Stimulated activated naive CD8-positive, alpha-beta T cell treated with anti-CD3 and anti-CD28 coated beads, Interleukin-15, amount 100 ng/mL, for 72 hours (primary cell): ENCODE results near the gene PFN1.
A peak's percentile ranks its signal among the peaks of the same experiment; 100 is the strongest.

Source experiments
- ATAC-seq: fragments of 150-1000 bp; cut with Tn5 transposase; 2 replicates; pipeline ENCODE4 v1.10.0; 2021; ENCODE audit warnings: mild to moderate bottlenecking, moderate library complexity
- DNase-seq, 2 donors: peaks; one replicate each; pipeline ENCODE4 v3.0.0; 2021 to 2022
- H3K27ac Mint-ChIP-seq, 2 donors: one replicate each; pipeline ENCODE4 v1.8.0; 2022; ENCODE audit warnings: mild to moderate bottlenecking in 2 of 2, mixed read lengths in 2 of 2, moderate library complexity in 2 of 2
- H3K27me3 Mint-ChIP-seq: one replicate; pipeline ENCODE4 v1.8.0; 2022; ENCODE audit warnings: mixed read lengths
- H3K4me1 Mint-ChIP-seq: one replicate; pipeline ENCODE4 v1.8.0; 2022; ENCODE audit warnings: mild to moderate bottlenecking, mixed read lengths
- H3K4me3 Mint-ChIP-seq, 2 donors: one replicate each; pipeline ENCODE4 v1.8.0; 2022; ENCODE audit warnings: mild to moderate bottlenecking in 2 of 2, mixed read lengths in 2 of 2, moderate library complexity in 1 of 2
- H3K9me3 Mint-ChIP-seq, 2 donors: one replicate each; pipeline ENCODE4 v1.8.0; 2022; ENCODE audit warnings: mixed read lengths in 2 of 2

PFN1 gene

DNA sequence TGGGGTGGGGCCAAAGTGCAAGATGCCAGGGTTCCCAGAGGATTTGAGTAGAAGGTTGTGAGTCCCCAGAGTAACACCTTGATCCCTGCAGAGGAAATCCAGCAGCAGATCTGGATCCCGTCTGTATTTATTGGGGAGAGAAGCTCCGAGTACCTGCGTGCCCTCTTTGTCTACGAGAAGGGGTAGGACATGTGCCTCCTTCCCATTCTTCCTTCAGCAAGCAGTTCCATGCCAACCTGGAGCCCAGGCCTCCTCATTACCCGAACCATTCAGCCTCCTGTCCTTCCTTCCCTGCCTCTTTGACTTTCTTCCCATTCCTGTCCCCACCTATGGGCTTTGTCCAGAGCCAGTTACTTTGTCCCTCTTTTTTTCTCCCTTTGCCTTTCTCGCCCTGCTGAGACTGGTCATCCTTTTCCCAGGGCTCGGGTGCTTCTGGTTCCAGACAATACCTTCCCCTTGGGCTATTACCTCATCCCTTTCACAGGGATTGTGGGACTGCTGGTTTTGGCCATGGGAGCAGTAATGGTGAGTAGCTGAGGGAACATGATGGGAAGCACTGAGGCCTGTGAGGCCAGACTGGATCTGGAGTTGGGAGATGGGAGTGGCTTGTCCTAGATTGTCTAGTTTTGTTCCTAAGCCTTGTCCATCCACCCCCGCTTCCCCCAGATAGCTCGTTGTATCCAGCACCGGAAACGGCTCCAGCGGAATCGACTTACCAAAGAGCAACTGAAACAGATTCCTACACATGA lies 5.4 kb downstream of the PFN1 start:
- Mint-ChIP-seq H3K9me3 (no peaks in the 10 kb centered on the region), H3K4me3 (peak overlapping the region; percentile 93 to 94), H3K27ac (peak overlapping the region; percentile 77 to 99), H3K27me3 (no peaks in the 10 kb centered on the region), H3K4me1 (peaks cover 62% of the 10 kb centered on the region)
- DNase-seq (no peak), ATAC-seq (no peak)

DNA sequence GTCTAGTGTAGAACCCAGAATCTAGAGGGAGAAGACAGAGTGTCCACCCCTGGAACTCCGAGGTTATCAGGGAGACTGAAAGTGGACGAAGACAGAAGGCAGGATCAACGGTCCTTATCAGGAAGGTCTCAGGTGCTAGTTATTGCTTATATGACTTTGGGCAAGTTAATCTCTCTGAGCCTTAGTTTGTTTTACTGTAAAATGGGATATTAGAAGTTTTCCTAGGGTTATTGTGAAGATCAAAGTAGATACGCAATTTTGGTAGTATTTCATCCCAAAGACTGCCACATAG lies 7.1 kb downstream of the PFN1 start:
- H3K4me3 Mint-ChIP-seq = peak overlapping the region; percentile 93 to 94
- DNase-seq = no peak
- H3K27ac Mint-ChIP-seq = peak overlapping the region; percentile 98 to 99
- no peaks in the 10 kb centered on the region for H3K9me3 Mint-ChIP-seq
- ATAC-seq = no peak
- peaks cover 78% of the 10 kb centered on the region for H3K4me1 Mint-ChIP-seq
- H3K27me3 Mint-ChIP-seq = no peaks in the 10 kb centered on the region

DNA sequence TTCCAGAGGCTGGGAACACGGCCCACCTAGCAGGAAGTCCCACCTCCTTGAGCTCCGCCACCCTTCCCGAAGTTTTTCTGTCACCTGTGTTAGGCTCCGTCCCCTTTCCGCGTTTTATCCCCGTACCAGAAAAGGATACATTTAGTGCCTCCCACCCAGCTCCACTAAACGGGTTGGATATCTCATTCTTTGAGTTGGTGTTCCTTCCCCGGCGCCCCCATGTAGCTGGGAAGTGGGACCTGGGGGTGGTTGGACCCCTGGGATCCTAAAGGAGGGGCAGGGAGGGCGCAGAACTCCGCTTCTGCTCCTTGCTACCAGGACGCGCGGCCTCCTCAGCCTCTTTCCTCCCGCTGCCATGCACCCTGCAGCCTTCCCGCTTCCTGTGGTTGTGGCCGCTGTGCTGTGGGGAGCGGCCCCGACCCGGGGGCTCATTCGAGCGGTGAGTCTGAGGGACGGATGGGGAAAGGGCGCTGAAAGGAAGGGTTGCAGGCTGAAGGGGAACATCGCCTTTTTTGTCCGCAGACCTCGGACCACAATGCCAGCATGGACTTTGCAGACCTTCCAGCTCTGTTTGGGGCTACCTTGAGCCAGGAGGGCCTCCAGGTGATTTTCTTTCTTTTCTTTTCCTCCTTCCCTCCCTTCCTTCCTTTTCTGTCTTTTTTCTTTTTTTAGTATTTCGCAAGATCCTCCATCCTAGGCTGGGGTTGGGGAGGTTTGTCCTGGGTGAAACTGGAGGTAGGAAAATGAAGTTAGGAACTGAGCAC lies 7.6 kb downstream of the PFN1 start:
- peaks cover 81% of the 10 kb centered on the region for H3K4me1 Mint-ChIP-seq
- no peak for ATAC-seq
- peak overlapping the region; percentile 98 to 99 for H3K27ac Mint-ChIP-seq
- no peaks in the 10 kb centered on the region for H3K27me3 Mint-ChIP-seq
- peak overlapping the region; percentile 93 to 94 for H3K4me3 Mint-ChIP-seq
- no peaks in the 10 kb centered on the region for H3K9me3 Mint-ChIP-seq
- DNase-seq = peak in 1 of 2 donors; percentile 63

DNA sequence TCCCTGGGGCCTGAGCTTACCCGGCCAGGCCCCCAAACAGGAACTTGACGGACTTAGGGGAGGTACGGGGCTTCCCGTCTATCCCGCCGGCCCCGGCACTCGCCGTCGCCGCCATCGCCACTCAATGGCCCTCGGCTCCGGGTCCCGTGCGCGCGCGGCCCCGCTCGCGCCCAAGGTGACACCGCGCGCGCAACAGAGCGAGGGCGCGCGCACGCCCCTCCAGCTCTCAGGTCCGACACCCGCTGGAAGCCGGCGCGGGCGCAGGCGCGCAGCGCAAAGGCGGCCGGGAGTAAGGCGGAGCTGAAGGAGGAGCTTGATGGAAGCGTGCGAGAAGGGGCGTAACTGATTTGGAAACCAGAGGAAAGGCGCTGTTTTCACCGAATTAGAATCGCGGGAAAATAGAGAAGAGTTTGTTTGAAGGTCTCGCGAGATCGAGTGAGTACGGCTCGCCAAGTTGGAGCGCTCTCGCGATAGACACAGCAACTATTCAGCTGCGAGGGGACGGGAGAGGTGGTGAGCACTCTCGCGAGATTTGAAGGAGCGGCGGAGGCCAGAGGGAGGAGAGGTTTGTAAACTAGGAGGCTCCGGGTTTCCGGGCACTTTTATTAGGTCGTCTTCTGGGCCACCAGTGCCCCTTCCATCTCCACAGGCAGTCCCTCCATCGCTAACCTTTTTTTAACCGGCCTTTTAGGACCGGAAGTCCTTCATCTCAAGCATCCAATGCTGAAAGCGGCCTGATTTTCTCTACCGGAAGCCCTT lies 8.4 kb downstream of the PFN1 start, which contains the start of the genes RNF167 and SLC25A11:
Gene RNF167, plus strand, starts transcription at position 473 of the 759 bp plus-strand sequence. CDS start 642 bp downstream, outside the sequence.
Gene SLC25A11, minus strand, starts transcription at position 251 of the 759 bp plus-strand sequence. Its CDS starts 136 bp downstream, at position 115.
- H3K27ac Mint-ChIP-seq = peak within 1 kb of the TSS; percentile 98 to 99
- ATAC-seq (peak; percentile 84), DNase-seq (peak; percentile 96 to 99)
- H3K4me1 Mint-ChIP-seq = peaks cover 76% of the 10 kb centered on the region
- no peaks in the 10 kb centered on the region for H3K27me3 Mint-ChIP-seq
- H3K9me3 Mint-ChIP-seq = no peaks in the 10 kb centered on the region
- H3K4me3 Mint-ChIP-seq = peak within 1 kb of the TSS; percentile 93 to 94

DNA sequence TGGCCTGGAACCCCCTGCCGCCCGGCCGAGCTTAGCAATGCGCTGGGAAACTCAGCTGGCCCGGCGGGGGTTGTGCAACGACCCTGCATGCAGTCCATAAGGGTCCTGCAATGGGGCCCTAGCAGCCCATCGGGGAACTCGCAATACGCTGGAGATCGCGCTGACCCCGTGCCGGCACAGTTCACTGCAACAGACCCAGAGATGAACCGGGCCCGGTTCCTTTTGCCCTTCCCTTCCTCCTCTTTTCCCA lies 8.9 kb downstream of the PFN1 start:
- Mint-ChIP-seq H3K9me3 (no peaks in the 10 kb centered on the region), H3K27ac (peak overlapping the region; percentile 57 to 99), H3K27me3 (peaks cover 2% of the 10 kb centered on the region), H3K4me1 (peaks cover 76% of the 10 kb centered on the region), H3K4me3 (peak overlapping the region; percentile 93 to 94)
- DNase-seq = no peak
- peak; percentile 2 for ATAC-seq

DNA sequence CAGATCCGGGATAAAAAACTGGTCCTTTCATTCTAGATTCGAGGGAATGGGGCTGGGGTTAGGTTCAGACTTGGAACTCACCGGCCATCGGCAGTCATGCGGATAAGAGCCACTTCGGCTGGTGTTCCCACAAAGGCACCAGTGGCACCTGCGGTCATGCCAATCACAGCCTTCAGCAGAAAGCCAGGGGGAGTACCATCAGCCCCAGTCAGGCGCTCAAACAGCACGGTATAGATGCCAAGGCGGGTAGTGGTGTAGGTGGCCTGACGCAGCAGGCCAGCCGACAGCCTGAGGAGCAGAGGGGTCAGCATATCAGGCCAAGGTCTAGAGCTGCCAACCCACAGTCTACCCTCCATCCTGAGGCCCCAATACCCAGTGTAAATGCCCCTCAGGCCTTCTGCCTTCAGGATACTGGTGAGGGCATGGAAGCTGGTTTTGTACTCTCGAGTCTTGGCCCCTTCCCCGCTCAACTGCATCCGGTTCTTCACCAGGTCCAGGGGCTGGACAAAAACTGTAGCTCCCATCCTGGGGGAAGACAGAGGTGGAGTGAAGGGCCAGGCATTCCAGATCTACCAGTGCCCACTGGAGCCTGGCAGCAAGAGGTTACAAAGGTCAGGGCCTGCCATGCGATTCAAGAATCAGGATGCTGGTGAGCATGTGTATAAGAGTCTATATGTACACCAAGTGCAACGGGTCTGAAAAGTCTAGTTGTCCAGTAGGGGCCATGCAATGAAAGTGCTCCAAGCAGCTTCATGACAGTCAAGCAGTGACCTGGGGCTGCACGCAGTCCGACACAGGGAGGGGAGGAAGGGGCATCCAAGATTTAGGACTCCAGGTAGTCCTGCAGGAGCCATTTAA lies 9.4 kb downstream of the PFN1 start:
- ATAC-seq (no peak), DNase-seq (no peak)
- Mint-ChIP-seq H3K4me3 (peak overlapping the region; percentile 93 to 94), H3K4me1 (peaks cover 76% of the 10 kb centered on the region), H3K9me3 (no peaks in the 10 kb centered on the region), H3K27ac (peak overlapping the region; percentile 85 to 99), H3K27me3 (peaks cover 7% of the 10 kb centered on the region)

DNA sequence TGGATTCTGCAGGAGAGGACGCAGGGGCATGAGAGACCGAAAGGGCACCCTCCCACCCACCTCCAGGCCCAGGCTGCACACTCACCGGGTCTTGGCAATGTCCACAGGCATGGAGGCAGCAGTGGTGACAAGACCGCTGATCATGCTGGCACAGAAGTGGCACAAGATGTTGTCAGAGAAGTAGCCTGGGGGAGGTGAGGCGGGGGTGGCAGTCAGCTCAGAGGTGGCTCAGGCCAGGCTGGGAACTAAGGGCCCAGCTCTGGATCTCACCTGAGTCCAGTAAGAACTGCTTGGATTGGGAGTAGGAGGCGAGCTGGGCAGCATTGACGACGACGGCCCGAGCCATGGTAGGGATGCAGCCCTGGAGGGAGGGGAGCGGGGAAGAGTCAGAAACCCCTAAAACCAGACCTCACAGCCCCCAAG lies 10.2 kb downstream of the PFN1 start:
- DNase-seq = no peak
- no peak for ATAC-seq
- Mint-ChIP-seq H3K27ac (peak overlapping the region; percentile 10 to 63), H3K4me3 (peak overlapping the region; percentile 93 to 94), H3K9me3 (no peaks in the 10 kb centered on the region), H3K27me3 (peaks cover 16% of the 10 kb centered on the region), H3K4me1 (peaks cover 76% of the 10 kb centered on the region)

DNA sequence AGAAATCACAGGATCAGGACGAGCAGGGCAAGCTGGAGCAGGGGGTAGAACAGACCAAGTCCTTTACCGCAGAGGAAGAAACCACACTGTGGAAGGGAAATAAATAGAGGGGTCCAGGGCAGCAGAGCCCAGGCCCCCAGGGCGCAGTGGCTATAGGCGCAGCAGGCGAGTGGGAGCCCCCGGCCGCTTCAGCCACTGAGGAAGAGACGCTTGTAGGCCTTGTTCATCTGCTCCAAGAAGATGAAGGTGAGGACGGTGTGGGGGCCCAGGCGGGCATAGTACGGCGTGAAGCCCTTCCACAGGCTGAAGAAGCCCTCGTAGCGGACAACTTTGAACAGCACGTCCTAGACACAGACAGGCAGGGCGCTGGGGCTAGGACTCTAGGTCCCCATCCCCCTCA lies 10.8 kb downstream of the PFN1 start:
- Mint-ChIP-seq H3K4me1 (peaks cover 76% of the 10 kb centered on the region), H3K4me3 (peak overlapping the region in 1 of 2 donors; percentile 94), H3K27me3 (peaks cover 20% of the 10 kb centered on the region), H3K27ac (peak overlapping the region in 1 of 2 donors; percentile 85), H3K9me3 (no peaks in the 10 kb centered on the region)
- ATAC-seq = no peak
- DNase-seq = no peak

DNA sequence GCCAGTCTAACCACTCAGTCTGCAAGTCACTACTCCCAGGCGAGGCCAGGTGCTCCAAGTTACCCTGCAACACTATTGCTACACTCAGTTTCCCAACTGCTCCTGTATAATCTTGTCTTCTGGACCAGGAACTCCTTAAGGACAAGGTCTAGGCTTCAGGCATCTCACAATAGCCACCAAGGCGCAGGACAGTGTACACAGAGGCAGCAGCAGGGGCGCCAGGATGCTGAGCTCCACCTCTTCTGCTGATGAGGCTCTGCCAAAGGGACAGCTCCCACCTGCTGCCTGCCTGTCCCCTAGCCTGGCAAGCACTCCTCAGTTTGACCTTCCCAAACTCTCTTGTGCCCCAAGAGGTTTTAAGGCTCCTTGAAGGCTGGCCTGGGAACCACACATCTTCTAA lies 11.9 kb downstream of the PFN1 start:
- H3K4me3 Mint-ChIP-seq = no peak overlapping the region
- no peak overlapping the region for H3K27ac Mint-ChIP-seq

DNA sequence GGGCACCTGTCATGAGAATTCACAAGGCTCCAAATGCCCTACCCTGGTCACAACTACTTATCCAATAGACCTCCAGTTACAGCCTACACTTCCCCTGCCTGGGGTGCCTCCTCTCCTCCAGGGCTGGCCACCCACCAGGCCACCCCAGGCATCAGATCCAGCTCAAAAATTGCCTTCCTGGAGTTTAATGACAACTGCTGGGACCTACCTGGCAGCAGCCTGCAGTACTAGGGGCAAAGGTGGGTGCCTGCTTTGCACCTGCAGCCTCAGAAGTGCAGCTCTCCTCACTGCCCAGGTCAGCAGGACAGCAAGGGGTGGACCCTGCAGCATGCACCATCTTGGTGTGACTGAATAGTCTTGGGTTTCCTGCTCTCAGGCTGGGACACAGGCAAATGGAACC lies 12.7 kb downstream of the PFN1 start:
- Mint-ChIP-seq H3K27ac (peak overlapping the region in 1 of 2 donors; percentile 31), H3K27me3 (peaks cover 20% of the 10 kb centered on the region), H3K9me3 (no peaks in the 10 kb centered on the region), H3K4me1 (peaks cover 70% of the 10 kb centered on the region), H3K4me3 (no peak overlapping the region)
- DNase-seq = no peak
- no peak for ATAC-seq

More for the DNA sequence above, 11.9 kb downstream of the PFN1 start:
- no peak for ATAC-seq
- DNase-seq = no peak
- H3K4me1 Mint-ChIP-seq = peaks cover 73% of the 10 kb centered on the region
- H3K9me3 Mint-ChIP-seq = no peaks in the 10 kb centered on the region
- peaks cover 20% of the 10 kb centered on the region for H3K27me3 Mint-ChIP-seq

DNA sequence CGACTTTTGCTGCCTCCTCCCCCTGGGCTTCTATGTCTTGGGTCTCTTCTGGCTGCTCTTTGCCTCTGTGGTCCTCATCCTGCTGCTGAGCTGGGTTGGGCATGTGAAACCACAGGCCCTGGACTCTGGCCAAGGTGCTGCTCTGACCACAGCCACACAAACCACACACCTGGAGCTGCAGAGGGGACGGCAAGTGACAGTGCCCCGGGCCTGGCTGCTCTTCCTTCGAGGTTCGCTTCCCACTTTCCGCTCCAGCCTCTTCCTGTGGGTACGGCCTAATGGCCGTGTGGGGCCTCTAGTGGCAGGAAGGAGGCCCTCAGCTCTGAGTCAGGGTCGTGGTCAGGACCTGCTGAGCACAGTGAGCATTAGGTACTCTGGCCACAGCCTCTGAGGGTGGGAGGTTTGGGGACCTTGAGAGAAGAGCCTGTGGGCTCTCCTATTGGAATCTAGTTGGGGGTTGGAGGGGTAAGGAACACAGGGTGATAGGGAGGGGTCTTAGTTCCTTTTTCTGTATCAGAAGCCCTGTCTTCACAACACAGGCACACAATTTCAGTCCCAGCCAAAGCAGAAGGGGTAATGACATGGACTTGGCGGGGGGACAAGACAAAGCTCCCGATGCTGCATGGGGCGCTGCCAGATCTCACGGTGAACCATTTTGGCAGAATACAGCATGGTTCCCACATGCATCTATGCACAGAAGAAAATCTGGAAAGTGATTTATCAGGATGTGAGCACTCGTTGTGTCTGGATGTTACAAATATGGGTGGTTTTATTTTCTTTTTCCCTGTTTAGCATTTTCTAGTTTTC lies 14.0 kb downstream of the PFN1 start:
- DNase-seq (peak in 1 of 2 donors; percentile 31), ATAC-seq (peak; percentile 77)
- Mint-ChIP-seq H3K27me3 (peaks cover 20% of the 10 kb centered on the region), H3K9me3 (no peaks in the 10 kb centered on the region), H3K4me3 (peak overlapping the region; percentile 20 to 54), H3K27ac (peak overlapping the region in 1 of 2 donors; percentile 46), H3K4me1 (peaks cover 70% of the 10 kb centered on the region)

DNA sequence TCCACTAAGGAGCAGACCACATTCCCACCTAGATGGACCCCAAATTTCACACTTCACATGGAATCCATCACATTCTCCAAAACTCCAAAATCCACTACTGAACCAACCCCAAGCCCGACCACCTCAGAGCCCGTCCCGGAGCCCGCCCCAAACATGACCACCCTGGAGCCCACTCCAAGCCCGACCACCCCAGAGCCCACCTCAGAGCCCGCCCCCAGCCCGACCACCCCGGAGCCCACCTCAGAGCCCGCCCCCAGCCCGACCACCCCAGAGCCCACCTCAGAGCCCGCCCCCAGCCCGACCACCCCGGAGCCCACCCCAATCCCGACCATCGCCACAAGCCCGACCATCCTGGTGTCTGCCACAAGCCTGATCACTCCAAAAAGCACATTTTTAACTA lies 14.7 kb downstream of the PFN1 start:
- H3K4me1 Mint-ChIP-seq = peaks cover 64% of the 10 kb centered on the region
- DNase-seq (no peak), ATAC-seq (peak; percentile 10)
- peaks cover 20% of the 10 kb centered on the region for H3K27me3 Mint-ChIP-seq
- peak overlapping the region in 1 of 2 donors; percentile 54 for H3K4me3 Mint-ChIP-seq
- H3K27ac Mint-ChIP-seq = peak overlapping the region in 1 of 2 donors; percentile 60
- no peaks in the 10 kb centered on the region for H3K9me3 Mint-ChIP-seq

DNA sequence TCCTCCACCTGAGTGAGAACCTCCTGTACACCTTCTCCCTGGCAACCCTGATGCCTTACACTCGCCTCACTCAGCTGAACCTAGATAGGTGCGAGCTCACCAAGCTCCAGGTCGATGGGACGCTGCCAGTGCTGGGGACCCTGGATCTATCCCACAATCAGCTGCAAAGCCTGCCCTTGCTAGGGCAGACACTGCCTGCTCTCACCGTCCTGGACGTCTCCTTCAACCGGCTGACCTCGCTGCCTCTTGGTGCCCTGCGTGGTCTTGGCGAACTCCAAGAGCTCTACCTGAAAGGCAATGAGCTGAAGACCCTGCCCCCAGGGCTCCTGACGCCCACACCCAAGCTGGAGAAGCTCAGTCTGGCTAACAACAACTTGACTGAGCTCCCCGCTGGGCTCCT lies 15.6 kb downstream of the PFN1 start:
- peaks cover 20% of the 10 kb centered on the region for H3K27me3 Mint-ChIP-seq
- no peak for ATAC-seq
- H3K4me3 Mint-ChIP-seq = no peak overlapping the region
- H3K27ac Mint-ChIP-seq = no peak overlapping the region
- DNase-seq = no peak
- no peaks in the 10 kb centered on the region for H3K9me3 Mint-ChIP-seq
- H3K4me1 Mint-ChIP-seq = peaks cover 55% of the 10 kb centered on the region

DNA sequence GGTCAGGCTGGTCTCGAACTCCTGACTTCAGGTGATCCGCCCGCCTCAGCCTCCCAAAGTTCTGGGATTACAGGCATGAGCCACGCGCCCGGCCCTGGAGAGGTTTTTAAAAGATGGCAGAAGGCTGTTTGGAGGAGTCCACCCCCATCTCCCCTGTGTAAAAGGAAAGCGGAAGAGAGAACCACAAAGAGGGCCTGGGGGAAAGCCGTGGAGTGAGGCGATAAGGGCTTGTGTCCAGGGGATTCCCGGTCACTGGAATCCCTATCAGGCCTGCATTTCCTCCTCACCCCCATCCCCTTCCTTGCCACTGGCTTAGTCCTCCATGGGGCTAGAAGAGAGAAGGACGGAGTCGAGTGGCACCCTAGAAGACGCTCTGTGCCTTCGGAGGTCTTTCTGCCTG lies 16.4 kb downstream of the PFN1 start, which contains the start of gene GP1BA:
Gene GP1BA, plus strand, starts transcription at position 315 of the 400 bp plus-strand sequence. CDS start 328 bp downstream, outside the sequence.
- DNase-seq (no peak), ATAC-seq (no peak)
- no peak within 1 kb of the TSS for H3K4me3 Mint-ChIP-seq
- peaks cover 20% of the 10 kb centered on the region for H3K27me3 Mint-ChIP-seq
- no peaks in the 10 kb centered on the region for H3K9me3 Mint-ChIP-seq
- peaks cover 47% of the 10 kb centered on the region for H3K4me1 Mint-ChIP-seq
- peak within 1 kb of the TSS; percentile 43 to 84 for H3K27ac Mint-ChIP-seq
